ENCODE measurements around the gene RASAL2.

Gene RASAL2

DNA sequence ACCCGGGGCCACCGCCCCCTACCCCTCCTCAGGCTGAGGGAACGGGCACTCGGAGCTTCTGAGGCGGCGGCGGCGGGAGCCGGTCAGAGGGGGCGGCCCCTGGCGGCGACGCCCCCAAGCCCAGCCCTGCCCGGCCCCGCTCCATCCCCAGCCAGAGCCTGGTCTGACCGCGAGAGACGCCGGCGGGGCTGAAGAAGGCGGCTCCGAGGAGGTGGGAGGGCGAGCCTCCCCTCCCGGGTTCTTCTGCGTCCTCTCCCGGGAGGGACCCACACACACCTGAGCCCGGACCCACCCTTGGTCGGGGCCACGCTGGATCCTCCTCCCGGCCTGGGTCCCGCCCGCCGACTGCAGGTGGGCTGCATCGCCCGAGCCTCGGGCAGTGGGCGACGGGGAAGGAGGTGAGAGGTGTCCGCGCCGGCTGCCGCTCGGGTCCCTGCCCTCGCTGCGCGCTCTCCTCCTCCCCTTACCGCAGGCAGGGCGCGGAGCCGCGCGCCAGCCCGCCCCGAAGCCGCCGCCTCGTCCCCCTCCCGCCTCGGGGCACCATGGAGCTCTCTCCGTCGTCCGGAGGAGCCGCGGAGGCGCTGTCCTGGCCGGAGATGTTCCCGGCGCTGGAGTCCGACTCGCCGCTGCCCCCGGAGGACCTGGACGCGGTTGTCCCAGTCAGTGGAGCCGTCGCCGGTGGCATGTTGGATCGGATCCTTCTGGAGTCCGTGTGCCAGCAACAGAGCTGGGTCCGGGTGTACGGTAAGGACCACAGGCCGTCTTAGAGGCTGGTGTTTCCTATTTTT is at the start of gene RASAL2:
TSS of gene RASAL2 (plus strand) at position 154 of the 788 bp plus-strand sequence. CDS start at position 543, 389 bp downstream.
- DNase-seq, result no peak

DNA sequence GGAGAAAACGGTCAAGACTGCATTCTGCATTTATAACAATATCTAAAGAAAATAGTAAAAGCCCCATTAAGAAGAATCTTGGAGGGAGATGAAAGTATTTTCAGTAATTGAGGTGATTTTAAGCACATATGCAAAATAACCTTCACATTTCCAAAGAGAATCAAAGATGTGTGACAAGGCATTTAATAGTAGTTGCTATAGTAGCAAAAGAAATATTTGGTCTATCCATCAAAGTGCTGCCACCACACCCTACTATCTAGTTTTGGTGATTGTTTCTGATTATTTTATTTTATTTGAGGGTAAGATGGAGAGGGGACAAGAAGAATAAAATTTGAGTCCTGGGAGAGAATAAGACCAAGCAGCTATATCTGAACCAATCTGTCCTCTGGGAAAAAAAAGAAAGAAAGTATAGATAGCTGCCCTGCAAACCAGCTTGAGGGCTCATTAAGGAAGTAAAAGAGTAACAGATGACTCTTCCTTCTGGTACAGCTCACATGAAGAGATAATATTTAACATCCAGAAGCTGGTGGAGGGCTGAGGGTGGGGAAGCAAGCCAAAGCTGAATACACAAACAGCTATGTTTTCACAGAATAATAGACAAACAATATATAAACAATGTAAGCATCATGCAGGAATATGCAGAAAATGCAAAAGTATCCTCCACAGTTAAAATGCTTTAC is 47.2 kb upstream of the RASAL2 start:
- no peak for DNase-seq

DNA sequence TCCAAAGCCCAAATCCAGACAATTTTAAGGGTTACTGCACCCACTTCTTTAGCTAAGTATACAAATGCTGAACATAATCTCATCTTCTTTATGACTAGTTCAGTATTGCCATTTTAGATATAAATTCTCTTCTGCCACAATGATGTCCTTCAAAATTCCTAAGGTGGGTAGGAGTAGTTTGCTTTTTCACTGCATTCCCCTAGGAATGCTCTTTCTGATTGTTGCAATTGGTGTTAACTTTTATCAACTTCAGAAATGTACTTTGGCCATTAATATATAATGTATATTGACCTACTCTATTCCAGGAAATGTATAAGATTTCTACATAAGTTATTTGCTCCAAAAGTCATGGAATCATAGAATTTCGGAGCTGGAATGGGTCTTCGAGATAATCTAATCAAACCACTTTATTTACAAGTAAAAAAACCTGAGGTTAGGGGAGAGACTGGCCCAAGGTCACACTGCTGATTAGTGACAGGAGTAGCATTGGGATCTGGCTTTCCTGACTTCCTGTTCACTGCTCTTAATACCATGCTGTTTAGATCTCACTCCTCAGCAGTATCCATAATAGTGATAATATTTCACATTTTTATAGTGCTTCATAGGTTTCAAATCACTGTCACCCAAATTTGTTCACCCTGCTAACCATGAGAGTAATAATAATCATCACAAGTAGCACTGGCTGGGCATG is 46.4 kb upstream of the RASAL2 start:
- DNase-seq, result no peak

DNA sequence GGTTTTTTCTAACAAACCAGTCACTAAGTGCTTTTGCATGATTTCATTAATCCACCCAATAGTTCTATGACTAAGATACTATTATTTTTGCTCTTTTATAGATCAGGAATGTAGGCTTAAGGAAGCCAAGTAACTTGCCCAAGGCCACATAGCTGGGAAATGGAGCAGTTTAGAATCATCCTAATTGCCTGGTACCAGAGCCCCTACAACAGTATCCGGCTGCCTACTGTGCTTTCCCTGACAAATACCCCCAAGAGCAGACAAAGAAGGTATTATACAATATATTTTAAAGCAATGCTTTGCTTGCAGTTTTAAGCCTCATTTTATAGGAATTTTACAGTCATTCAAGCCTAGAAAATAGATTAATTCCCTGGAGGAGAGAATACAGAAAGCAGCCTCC is 45.5 kb upstream of the RASAL2 start:
- no peak for DNase-seq

DNA sequence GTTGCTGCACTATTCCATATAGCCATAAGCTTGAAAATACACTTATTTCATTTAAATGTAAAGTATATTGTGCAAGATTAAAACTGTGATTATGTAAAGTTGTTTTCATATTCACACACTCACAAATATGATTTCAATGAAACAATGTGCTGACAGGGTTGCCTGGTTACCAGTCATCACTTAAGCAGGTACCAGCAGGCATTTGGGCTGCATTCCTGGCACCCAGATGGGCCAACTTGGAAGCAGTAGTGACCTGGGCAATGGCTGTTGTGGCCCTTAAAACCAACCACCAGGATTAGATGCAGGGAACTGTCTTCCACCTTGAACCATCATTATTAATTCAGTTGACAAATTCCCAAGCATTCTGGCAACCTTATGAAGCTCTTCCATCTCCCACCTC is 45.0 kb upstream of the RASAL2 start:
- DNase-seq, result no peak

DNA sequence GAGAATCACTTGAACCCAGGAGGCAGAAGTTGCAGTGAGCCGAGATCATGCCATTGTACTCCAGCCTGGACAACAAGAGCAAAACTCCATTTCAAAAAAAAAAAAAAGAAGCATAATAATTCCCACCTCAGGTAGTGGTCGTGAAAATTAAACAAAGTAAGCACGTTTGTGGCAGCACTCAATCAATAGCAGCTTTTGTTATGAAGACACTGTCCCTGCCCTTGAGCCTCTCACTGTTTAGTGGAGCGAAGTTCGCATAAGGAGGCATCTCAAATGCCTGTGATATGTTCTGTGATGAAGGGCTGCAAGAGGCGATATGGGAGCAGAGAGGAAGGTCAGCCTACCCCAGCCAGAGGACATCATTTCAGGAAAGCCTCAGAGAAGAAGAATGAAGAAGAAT is 43.8 kb upstream of the RASAL2 start:
- DNase-seq, result no peak

DNA sequence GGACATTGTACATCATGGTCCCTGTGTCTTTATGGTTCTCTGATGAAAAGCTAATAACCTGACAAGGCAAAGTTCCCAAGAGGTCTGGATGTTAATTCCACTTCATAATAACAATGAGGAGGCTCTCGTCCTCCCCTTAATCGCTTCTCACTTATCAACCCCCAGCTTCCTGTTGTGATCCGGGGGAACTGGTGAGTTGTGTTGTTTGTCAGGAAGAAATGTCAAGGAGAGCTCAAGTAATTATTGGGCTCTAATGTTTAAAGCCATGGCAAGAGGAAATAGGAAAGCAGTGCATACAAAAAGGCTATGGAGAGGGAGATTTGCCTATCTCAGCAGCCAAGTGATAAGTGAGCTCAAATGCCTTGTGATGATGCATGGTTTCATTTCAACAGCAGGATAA is 42.8 kb upstream of the RASAL2 start:
- no peak for DNase-seq

DNA sequence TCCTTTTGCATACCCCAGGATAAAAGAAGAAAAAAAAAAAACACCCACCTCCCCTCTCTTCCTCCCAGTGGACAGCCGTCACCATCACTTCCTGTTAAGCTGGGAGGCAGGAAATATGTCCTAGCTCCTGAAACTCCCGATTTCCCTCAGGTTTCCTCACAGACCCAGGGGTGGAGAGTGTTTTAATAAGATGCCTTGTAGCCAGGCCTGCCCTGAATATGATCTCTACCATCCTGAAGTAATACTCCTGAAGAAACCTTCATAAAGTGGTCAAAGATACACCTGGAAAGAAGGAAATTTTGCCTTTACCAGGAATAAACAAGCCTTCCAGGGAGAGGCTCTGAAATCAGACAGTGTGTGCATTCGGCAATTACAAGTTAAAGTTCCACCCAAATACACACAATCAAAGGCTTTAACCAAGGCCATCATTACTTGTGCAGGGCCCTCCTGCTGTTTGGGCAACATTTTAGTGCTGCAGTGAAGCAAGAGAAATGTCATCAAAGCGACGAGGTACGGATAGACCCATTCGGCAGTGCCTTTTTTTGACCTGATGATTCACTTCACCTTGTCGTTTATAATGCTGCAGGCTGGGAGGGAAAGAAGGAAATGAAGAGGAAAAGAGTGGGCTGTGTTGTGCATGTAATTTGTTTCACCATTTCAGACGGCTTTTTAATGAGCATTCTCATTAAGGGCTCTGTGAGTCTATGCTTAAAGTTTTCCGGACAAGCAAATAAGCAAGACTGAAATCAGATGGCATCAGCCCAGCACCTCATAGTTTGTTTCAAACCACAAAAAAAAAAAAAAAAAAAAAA is 41.0 kb upstream of the RASAL2 start:
- DNase-seq, result no peak

DNA sequence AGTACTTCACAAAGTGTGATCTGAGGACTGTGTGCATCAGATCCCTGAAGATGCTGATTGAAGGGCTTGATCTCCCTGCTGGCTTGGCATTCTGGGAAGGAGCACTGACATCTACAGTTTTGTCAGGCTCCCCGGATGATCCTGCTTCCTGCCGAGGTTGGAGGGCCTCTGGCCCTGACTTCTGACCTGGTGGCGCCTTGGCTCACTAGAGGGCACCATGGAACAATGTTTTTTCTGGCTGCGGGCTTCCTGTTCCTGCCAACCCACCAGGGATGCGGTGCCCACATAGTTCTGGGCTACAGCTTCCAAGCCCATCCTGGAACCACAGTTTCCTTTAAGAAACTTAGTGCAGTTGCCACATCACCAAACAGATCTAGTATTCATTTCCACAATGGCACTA is 38.8 kb upstream of the RASAL2 start:
- DNase-seq, result no peak

DNA sequence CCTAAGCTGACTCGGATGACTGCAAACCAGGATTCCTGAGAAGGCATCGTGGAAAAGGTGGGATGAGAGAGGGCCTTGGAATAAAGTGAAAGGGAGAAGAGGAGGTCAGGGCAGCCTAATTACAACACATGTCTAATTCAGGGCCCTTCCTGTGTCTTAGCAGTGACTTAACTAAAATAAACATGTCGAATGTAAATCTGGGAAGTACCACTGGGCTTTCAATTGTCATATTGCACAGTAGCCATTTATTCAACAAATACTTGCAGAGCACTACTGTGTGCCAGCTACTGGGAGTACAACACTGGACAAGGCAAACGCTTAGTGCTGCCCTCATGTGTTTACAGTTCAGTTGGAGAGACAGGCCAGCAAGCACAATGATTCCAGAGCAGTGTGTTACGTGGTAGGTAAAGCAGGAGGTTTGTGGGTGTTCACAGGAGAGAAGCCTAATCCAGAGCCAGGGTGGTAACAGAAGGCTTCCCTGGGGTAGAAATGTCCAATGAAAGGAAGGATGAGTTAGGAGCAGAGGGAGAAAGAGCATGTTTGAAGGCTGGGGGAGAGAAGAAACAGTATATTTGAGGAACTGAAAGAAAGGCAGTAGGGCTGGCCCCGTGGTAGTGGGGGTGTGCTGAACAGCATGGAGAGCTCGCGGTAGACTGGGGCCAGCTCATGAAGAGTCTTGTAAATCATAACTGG is 38.0 kb upstream of the RASAL2 start:
- DNase-seq, result no peak

DNA sequence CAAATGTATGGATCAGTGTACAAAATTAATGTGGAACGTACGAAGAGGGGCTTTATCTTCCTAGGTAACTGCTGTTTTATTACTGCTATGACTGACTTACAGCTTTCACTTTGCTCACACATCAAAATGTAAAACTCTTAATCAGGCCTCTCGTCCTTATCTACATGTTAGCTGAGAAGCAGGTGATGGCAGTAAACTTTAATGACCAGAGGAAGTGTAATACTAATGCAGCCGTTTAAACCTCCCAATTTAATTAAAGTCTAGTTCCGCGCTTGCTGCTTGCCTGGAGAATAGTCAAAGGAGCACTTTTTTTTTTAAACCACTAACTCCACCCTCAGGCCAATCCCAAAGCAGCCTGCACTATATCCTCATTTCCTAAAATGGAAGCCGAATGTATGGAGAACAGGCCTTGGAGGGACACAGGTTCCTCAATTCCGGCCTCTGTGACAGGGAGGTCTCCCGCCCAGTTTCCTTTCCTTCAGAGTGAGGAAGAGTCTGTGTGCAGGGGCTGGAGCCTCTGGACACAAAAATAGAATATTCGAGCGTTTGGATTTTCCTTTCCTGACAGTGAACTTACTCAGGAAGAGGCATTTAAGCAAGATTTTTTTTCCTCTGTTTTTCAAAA is 36.7 kb upstream of the RASAL2 start:
- DNase-seq, result no peak

DNA sequence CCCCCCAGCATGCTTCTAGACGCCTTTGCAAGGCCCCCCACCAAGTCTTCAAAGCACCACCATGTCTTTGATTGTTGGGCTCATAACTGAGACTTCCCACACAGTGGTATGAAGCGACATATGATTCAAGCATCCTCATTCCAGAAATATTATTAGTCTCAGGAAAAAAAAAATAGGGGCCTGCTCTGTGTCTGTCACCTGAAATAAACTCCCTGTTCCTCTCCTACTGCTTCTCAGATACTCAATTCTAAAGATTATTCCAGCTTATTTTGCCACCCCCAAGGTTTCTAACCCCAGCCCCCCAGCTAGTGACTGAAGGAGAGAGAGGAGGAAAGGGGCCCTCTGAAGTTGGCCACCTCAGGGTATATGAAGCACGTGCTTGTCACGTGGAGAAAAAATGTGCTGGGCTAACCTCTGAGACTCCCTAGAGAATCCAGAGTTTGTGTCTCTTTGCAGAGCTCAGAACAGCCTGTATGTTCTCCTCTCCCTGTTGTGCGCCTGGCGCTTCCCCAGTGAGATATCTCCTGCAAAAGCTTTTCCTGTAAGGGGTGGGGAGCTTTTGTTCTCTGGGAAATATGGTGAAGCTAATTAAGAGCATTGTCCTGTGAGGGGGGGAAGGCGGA is 35.9 kb upstream of the RASAL2 start:
- no peak for DNase-seq

DNA sequence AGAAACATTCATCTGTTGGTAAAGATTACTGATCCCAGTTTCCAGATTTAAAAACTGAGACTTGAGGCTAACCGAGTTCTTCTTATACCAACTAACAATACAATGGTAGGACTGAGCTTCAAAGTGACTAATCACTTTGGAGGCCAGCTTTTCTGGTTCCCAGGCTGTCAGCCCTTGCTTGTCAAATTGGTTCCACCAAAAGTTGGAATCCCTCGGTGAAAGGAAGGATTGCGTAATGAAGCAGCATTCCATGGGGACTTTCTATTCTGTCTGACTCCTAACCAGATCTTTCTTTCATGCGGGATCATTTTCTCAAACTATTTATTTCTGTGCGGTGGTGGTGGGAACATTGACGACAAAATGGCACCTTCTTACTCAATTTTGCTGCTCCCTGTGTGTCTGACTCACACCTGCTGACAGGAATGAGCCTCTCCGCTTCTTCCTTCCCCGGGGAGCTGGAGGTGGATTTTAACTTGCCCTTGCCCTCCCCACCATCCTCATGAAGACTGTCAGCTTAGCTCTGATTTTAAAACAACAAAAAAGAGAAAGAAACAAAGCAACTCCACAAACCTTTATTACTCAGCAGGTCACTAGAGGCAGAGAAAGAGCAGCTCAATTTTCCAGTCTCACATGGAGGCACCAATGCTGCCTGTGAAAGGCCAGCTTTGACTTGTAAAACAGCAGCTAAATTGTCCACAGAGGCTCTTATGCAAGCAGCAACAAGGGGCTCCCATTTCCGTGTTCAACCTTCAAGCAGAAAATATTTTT is 32.9 kb upstream of the RASAL2 start:
- no peak for DNase-seq

DNA sequence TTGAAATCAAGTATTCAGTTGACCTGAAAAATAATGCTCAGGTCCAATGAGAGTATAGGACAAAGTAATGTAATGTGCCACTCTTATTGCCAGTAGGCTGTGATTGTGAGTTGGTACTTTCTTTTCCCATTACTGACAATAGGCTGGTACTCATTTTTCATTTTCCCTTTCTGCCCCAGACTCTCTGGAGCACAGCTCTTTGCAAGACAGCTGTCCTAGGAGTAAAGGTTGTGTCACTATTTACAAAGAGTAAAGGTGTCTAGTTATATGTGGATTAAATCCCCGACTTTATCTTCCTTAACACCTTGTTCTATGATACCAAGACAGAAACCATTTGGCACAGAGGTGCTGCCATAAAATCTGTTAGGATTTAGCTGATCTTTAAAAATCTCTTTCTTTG is 32.3 kb upstream of the RASAL2 start:
- no peak for DNase-seq

DNA sequence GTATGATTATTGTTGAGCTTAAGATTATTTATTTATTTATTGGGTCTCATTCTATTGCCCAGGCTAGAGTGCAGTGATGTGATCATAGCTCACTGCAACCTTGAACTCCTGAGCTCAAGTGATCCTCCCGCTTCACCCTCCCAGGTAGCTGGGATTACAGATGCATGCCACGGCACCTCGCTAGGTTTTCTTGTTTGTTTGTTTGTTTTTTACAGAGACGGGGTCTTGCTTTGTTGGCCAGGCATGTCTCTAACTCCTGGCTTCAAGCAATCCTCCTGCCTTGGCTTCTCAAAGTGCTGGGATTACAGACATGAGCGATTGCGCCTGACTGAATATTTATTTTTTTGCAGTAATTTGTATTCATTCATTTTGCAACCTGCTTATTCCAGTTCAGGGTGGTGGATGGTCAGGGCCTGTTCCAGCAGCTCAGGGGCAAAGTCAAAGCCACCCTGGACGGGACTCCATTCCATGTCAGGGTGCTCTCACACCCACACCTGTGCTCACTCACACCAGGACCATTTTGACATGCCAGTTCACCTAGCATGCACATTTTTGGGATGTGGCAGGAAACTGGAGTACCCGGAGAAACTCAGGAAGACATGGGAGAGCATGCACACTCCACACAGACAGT is 29.6 kb upstream of the RASAL2 start:
- no peak for DNase-seq

DNA sequence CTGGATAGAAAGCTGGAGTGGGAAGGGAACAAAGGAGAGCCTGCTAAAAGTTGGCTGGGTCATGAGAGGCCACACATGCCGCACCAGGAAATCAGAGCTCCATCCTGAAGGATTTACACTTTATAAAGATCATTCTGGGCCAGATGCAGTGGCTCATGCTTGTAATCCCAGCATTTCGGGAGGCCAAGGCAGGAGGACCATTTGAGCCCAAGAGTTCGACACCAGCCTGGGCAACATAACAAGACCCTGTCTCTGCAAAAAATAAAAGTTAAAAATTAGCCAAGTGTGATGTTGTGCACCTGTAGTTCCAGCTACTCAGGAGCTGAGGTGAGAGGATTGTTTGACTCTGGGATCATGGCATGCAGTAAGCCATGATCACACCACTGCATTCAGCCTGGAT is 28.7 kb upstream of the RASAL2 start:
- DNase-seq, result no peak

DNA sequence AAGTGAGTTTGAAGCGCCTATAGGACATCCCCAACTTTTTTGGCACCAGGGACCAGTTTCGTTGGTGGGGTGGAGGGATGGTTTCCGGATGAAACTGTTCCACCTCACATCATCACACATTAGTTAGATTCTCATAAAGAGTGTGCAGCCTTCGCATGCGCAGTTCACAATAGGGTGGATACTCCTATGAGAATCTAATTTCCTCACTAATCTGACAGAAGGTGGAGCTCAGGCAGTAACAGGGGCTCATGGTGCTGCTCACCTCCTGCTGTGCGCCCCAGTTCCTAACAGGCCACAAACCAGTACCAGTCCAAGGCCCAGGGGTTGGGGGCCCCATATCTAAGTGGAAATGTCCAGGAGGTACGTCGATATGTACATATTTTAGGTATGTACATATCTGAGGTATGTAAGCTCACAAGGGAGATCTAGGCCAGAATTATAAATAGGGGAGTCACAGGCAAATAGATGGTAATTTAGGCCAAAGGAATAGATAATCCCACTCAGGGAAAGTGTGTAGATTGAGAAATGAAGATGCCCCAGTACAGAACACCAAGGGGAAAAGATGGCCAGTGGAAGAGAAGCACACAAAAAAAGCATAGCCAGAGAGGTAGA is 27.5 kb upstream of the RASAL2 start:
- DNase-seq, result no peak

DNA sequence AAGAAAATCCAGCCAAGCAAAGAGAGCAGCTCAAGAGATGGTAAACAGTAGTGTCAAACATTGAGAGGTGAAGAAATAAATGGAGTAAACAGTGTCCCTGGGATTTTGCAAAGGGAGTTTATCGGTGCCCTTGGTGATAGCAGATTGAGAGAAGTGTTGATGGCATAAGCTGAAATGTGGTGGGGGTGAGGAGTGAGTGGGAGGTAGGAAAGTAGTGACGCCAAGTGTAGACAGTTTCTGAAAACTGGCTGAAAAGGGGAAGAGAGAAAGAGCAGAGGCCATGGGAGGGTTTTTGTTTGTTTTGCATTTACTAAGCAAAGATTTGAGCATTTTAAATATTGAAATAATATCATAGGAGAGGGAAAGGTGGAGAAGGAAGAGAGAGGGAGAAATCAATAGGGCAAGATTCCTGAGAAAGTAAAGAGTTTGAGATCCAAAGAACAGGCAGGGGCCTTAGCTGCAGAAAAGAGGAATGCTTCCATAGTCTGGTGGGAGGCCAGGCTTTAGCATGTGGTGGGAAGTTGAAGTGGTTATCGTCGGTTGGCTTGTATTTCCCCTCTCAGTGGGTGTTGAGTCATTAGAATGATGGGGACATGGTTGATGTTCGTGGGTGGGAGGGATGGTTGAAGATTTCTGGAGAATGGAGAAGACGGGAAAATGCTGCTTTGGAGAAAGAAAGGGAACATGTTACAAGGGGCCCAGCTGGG is 26.8 kb upstream of the RASAL2 start:
- no peak for DNase-seq

DNA sequence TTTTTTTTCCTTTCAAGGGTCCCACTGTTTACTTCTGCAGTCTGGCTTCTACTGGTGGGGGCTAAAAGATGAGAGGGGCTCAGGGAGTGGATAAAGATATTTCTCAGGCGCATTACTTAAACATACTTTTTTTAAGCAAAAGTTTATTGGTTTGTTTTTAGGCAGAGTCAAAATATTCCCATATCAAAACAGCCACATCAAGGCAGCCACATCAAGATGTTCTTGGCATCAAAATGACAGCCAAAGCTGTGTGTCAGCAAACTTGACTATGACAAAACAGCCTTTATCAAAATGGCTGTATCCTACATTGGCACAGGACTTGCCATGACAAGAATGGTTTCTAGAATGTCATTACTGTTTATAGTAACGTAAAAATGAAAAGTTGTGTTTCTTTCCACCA is 22.1 kb upstream of the RASAL2 start:
- no peak for DNase-seq
